GM21526 (cell line): Measurements from ENCODE around the gene RAB8A.
"Not testable (repeated sequence)": the region's sequence is repeated elsewhere in the genome, so short reads cannot be mapped to it uniquely, and the experiment has no call there.

Experiments used
- ATAC-seq: cut with Tn5 transposase; IDR thresholded peaks from one replicate; pipeline ENCODE4 v1.9.1; 2021; ENCODE audit warnings: moderate library complexity; ENCODE audit not compliant: unreplicated experiment, low FRiP score

Gene RAB8A

GRCh38 chr19:16167055-16167454, 55.4 kb downstream of the RAB8A start:
- no peak for ATAC-seq

DNA sequence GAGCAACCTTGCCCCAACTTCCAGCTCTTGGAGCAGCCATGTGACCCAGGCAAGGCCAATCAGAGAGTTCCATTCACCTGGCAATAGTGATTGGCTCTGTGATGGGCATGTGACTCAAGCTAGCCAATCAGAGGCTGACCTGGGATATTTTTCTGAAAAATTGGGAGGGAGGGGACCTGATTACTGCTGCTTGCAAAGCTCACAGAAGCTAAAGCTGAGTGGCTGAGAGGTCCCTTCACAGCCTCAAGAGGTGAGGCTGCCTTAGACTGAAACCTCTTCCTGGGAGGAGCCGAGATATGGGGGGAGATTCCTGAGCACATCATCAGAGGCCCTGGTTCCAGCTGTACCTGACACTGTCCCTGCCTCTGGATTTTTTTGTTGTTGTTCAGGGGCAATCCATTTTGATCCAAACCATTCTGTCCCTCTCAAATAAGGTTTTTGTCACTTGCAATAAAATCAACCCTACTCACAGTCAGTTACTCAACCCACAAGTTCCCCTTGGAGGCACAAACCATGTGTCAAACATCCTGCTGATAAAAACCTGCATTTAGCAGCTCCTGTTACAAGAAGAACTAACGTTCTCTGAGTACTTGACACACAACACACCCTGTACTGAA, 56.9 kb downstream of the RAB8A start:
- no peak for ATAC-seq

DNA sequence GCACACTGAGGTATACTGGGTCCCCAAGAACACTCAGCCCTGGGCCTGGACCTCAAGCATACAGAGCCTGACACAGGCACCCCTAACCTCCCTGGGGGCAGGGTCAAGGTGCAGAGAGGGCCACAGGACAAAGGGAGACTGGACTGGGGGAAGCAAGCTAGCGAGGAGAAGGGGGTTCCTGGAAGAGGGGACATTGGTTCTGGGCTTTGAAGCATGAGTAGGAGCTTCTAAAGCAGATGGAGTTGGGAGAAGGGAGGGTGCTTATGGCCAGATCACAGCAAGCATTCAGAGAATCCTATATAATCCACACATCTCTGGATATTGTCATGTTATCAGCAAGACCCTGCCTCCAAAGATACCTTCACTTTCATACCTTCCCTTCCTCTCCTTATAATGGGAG, 58.4 kb downstream of the RAB8A start:
- no peak for ATAC-seq

- ATAC-seq, result no peak
These were observed 64.3 kb downstream of the RAB8A start for GRCh38 chr19:16175954-16176353.

DNA sequence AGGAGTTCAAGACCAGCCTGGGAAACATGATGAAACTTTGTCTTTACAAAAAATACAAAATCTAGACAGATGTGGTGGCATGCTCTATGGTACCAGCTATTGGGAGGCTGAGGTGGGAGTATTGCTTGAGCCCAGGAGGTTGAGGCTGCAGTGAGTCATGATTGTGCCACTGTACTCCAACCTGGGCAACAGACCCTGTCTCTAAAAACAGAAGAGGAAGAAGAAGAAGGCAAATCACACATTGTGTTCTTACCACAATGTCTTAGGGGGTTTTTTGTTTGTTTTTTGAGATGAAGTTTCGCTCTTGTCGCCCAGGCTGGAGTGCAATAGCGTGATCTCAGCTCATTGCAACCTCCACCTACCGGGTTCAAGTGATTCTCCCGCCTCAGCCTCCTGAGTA, 67.2 kb downstream of the RAB8A start:
- ATAC-seq, result not testable (repeated sequence)

- ATAC-seq, result no peak
These were observed 68.9 kb downstream of the RAB8A start for GRCh38 chr19:16180611-16181010.
